ENCODE measurements around the gene LIFR. TPM values are rescaled to one million over a fixed set of nuclear protein-coding genes. Genes with fewer than 3 reads are reported as not detected.

The LIFR gene
- total RNA-seq, 1 experiment from 2014 or later, result 10.6 TPM

DNA sequence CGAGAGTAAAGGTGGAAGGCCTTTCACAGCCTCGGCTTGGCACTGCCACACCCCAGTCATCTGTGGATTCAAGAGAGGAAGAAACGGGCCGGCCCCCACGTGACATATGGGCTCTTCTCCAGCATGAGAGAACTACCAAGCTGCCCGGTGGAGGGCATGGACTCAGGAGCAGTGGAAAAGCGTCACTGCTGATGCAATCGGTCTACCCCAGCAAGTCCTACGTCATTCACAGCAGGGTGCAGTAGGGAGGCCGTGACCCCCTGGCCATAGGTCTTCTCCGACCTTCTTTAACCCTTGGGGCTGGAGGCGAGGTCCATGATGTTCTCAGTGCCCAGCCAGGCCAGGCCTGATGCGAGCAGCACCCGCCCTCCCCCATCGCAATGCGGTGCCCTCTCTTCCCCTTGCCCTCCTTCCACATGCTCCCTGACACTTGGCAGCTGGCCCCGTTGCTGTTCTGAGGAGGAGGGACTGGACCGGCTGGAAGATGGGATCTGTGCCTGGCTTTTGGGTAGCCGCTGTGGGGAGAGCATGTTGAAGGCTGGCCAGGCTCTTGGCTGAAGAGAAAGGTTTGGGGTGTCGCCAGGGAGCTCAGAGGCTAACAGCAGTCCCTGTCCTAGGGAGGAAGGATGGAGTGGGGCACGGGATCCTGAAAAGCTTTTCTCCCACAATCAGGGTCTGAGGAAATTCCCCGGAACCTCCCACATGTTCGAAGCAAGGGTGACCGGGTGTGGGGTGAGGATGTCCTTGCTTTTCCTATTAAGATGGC lies 89.8 kb downstream of the LIFR start:
- Histone ChIP-seq H3K4me2 (ENCODE audit: low read length) (no peak overlapping the region), H2AFZ (ENCODE audit: low read depth, low read length, poor library complexity, severe bottlenecking) (no peak overlapping the region), H3K27ac (ENCODE audit: low read depth, low read length) (no peak overlapping the region; the same call in 1 of the 2 replicates), H4K20me1 (ENCODE audit: insufficient read depth) (no peaks in the 10 kb centered on the region), H3K4me1 (ENCODE audit: control insufficient read depth in 1 of 2, insufficient read depth in 2 of 2, low read length in 2 of 2) (peaks cover 27 to 68% of the 10 kb centered on the region in 2 experiments), H3K27me3 (ENCODE audit: insufficient read depth, low read length) (no peaks in the 10 kb centered on the region), H3K9me3 (ENCODE audit: control insufficient read depth in 1 of 2, insufficient read depth in 1 of 2, low read depth in 1 of 2, low read length in 2 of 2) (no peaks in the 10 kb centered on the region), H3K9ac (ENCODE audit: low read length) (no peak overlapping the region), H3K4me3 (replicated peaks in 1 of 2; ENCODE audit: low read depth in 1 of 2, low read length in 2 of 2) (no peak overlapping the region), H3K36me3 (ENCODE audit: control insufficient read depth in 1 of 2, insufficient read depth in 2 of 2, low read length in 2 of 2) (no peaks in the 10 kb centered on the region), H3K79me2 (ENCODE audit: insufficient read depth, low read length) (no peaks in the 10 kb centered on the region), H3K9me2 (ENCODE audit: insufficient read depth) (no peaks in the 10 kb centered on the region)
- RAD21 ChIA-PET (ENCODE audit: low non-redundant PET in 1 of 2, low total read pairs in 2 of 2, uncharacterized antibody in 2 of 2, unreplicated experiment in 2 of 2), result no interaction called here
- POLR2A ChIA-PET, result no interaction called here
- TF ChIP-seq RAD21 (IDR thresholded peaks at IDR 0.05; ENCODE audit: low read depth) (no peak), ELF1 (IDR thresholded peaks at IDR 0.05; ENCODE audit: borderline replicate concordance, low read depth) (no peak), EGR1 (IDR thresholded peaks at IDR 0.05; ENCODE audit: low read depth) (no peak)
- TF ChIP-seq, protein P1, sequence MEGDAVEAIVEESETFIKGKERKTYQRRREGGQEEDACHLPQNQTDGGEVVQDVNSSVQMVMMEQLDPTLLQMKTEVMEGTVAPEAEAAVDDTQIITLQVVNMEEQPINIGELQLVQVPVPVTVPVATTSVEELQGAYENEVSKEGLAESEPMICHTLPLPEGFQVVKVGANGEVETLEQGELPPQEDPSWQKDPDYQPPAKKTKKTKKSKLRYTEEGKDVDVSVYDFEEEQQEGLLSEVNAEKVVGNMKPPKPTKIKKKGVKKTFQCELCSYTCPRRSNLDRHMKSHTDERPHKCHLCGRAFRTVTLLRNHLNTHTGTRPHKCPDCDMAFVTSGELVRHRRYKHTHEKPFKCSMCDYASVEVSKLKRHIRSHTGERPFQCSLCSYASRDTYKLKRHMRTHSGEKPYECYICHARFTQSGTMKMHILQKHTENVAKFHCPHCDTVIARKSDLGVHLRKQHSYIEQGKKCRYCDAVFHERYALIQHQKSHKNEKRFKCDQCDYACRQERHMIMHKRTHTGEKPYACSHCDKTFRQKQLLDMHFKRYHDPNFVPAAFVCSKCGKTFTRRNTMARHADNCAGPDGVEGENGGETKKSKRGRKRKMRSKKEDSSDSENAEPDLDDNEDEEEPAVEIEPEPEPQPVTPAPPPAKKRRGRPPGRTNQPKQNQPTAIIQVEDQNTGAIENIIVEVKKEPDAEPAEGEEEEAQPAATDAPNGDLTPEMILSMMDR (IDR thresholded peaks at IDR 0.05 in 2 of 3, conservative IDR thresholded peaks at IDR 0.05 in 1 of 3; ENCODE audit: borderline replicate concordance in 1 of 3, insufficient read depth in 1 of 3, low read depth in 2 of 3, low read length in 2 of 3), result no peak
- TF ChIP-seq, protein P2, sequence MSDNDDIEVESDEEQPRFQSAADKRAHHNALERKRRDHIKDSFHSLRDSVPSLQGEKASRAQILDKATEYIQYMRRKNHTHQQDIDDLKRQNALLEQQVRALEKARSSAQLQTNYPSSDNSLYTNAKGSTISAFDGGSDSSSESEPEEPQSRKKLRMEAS (IDR thresholded peaks at IDR 0.05), result no peak
- no TSS peak for BruUV-seq (replicated peaks)
- DNase-seq (ENCODE audit: low read depth, low spot score) (no peak), ATAC-seq (no peak)
- intact Hi-C loops (cut with micrococcal nuclease), result no loop called here
- CTCF ChIA-PET, result interaction anchor here (2.5 kb wide), 1 partner anchor 25 kb away, joined by 9 read pairs; no protein-coding TSS in a partner anchor

Data from HCT116 (cell line).